Gastroesophageal sphincter (tissue), 3 donors: ENCODE results near the gene ANKFY1.

Experiments
- EP300 ChIP-seq: sonication (generic); formaldehyde crosslinking; IDR thresholded peaks from one replicate; pipeline ENCODE4 v1.6.1; 2017; ENCODE audit warnings: antibody characterized with exemption, mild to moderate bottlenecking
- POLR2A ChIP-seq, 2 donors: fragments of 450-650 bp; IDR thresholded peaks; one replicate each; pipeline ENCODE4 v1.6.1; 2017; ENCODE audit warnings: antibody characterized with exemption in 2 of 2, mild to moderate bottlenecking in 2 of 2, moderate library complexity in 1 of 2
- POLR2AphosphoS5 ChIP-seq: sonication (generic); formaldehyde crosslinking; IDR thresholded peaks from one replicate; pipeline ENCODE4 v1.6.1; 2017; ENCODE audit warnings: antibody characterized with exemption
- TF ChIP-seq, protein P1 (sequence below), 4 experiments: fragments of 200-600 bp in 2 of 4; fragments of 450-650 bp in 2 of 4; sonication (generic) in 1 of 4; IDR thresholded peaks; one replicate each; pipeline ENCODE4 v1.5.1; 2017 to 2019; ENCODE audit warnings: antibody characterized with exemption in 4 of 4, mild to moderate bottlenecking in 2 of 4, moderate library complexity in 2 of 4

DNA sequence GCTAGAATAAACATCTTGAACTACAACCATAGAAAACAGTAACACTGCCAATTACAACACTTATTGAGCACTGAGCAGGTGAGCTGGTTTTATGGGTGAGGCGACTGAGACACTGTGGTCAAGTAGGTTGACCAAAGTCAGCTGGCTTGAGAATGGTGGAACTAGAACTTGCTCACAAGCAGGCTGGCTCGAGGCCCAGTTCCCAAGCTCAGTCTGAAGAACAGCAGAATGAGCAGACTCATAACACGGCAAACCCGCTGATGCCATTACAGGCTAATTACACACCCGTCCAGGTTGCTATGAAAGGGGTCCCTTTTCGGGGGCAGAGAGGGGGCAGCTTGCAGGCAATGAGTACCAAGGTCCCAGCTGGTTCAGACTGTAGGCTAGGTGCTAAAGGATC, 127.4 kb downstream of the ANKFY1 start:
- TF ChIP-seq POLR2A (IDR thresholded peaks at IDR 0.05) (no peak), POLR2AphosphoS5 (no peak), EP300 (no peak)
- TF ChIP-seq, protein P1, sequence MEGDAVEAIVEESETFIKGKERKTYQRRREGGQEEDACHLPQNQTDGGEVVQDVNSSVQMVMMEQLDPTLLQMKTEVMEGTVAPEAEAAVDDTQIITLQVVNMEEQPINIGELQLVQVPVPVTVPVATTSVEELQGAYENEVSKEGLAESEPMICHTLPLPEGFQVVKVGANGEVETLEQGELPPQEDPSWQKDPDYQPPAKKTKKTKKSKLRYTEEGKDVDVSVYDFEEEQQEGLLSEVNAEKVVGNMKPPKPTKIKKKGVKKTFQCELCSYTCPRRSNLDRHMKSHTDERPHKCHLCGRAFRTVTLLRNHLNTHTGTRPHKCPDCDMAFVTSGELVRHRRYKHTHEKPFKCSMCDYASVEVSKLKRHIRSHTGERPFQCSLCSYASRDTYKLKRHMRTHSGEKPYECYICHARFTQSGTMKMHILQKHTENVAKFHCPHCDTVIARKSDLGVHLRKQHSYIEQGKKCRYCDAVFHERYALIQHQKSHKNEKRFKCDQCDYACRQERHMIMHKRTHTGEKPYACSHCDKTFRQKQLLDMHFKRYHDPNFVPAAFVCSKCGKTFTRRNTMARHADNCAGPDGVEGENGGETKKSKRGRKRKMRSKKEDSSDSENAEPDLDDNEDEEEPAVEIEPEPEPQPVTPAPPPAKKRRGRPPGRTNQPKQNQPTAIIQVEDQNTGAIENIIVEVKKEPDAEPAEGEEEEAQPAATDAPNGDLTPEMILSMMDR (IDR thresholded peaks at IDR 0.05): no peak
